HG02840 (cell line): ENCODE measurements around the gene CCDC57.

Experiments used
- ATAC-seq: cut with Tn5 transposase; IDR thresholded peaks from one replicate; pipeline ENCODE4 v1.9.1; 2021; ENCODE audit warnings: mild to moderate bottlenecking, moderate library complexity, moderate number of reproducible peaks; ENCODE audit not compliant: unreplicated experiment, low FRiP score

CCDC57 gene

GRCh38 chr17:82113422-82113821 is 99.2 kb downstream of the CCDC57 start:
- no peak for ATAC-seq

- no peak for ATAC-seq
Observed at GRCh38 chr17:82112914-82113311, 99.7 kb downstream of the CCDC57 start.

GRCh38 chr17:82112181-82112913 is 100.3 kb downstream of the CCDC57 start:
- ATAC-seq: no peak

- no peak for ATAC-seq
Observed at GRCh38 chr17:82110298-82110697, 102.3 kb downstream of the CCDC57 start.

GRCh38 chr17:82108961-82109475 is 103.6 kb downstream of the CCDC57 start:
- ATAC-seq: no peak

- ATAC-seq: no peak
Observed at GRCh38 chr17:82108496-82108945, 104.1 kb downstream of the CCDC57 start.

- ATAC-seq: no peak
Observed at GRCh38 chr17:82108038-82108437, 104.6 kb downstream of the CCDC57 start.

GRCh38 chr17:82107341-82107860 is 105.2 kb downstream of the CCDC57 start:
- no peak for ATAC-seq

GRCh38 chr17:82106688-82107305 is 105.8 kb downstream of the CCDC57 start:
- no peak for ATAC-seq

GRCh38 chr17:82105882-82106687 is 106.6 kb downstream of the CCDC57 start:
- no peak for ATAC-seq

GRCh38 chr17:82105417-82105881 is 107.2 kb downstream of the CCDC57 start:
- no peak for ATAC-seq

- ATAC-seq: no peak
Observed at GRCh38 chr17:82104797-82105416, 107.7 kb downstream of the CCDC57 start.

- ATAC-seq: no peak
Observed at GRCh38 chr17:82103553-82104451, 108.8 kb downstream of the CCDC57 start.

GRCh38 chr17:82101767-82102679 is 110.6 kb downstream of the CCDC57 start:
- no peak for ATAC-seq

GRCh38 chr17:82101301-82101715 is 111.3 kb downstream of the CCDC57 start:
- no peak for ATAC-seq

- no peak for ATAC-seq
Observed at GRCh38 chr17:82100502-82101298, 111.9 kb downstream of the CCDC57 start.
